Activated CD4-positive, alpha-beta T cell treated with anti-CD3 and anti-CD28 coated beads, Interleukin-2, amount 50 U/mL, for 16 hours (primary cell): ENCODE results near the gene CAPZB.

Experiments used
- DNase-seq: peaks from one replicate; pipeline ENCODE4 v3.0.0-alpha.2; 2020

Gene CAPZB

GRCh38 chr1:19342894-19343616, 142.3 kb downstream of the CAPZB start:
- DNase-seq, result no peak

- no peak for DNase-seq
Observed at GRCh38 chr1:19342062-19342750, 143.1 kb downstream of the CAPZB start.

DNA sequence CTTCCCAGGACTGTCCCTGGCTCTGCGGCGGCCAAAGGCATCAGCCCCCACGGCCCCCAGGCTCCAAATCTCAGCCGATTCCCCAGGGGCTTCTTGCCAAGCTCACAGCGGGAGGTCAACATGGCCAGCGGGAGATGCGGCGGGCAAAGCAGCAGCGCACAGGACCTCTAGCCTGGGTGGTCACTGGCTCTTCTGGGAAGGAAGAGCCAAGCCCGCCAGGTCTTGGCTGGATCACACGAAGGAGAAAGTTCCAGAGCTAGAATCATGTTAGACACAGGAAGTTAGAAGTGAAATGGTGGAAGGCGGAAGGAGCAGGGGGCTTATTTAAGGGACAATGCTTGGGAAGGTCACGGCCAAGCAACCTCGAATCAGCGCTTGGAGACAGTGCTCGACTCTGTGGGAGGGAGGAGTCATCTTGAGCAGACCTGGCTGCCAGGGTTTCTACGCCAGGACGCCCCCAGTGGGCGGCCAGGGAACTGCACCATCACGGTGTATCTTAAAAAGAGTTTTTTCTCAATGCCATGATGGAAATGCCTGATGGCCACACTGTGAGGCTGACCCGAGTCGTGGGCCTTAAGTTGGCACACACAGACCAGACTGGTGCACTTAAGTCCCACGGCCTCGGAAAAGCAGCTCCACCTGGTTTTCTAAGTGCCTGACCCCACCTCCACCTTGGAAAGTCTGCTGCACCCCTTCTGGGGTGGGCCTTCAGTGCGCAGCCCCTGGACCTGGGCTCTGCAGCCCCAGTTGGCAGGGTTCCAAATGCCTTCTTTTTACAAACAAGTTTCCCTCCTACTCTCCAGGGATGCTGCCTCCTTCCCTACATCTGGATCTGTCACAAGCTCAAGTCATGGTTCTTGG, 143.9 kb downstream of the CAPZB start:
- DNase-seq, result peak; percentile 80

DNA sequence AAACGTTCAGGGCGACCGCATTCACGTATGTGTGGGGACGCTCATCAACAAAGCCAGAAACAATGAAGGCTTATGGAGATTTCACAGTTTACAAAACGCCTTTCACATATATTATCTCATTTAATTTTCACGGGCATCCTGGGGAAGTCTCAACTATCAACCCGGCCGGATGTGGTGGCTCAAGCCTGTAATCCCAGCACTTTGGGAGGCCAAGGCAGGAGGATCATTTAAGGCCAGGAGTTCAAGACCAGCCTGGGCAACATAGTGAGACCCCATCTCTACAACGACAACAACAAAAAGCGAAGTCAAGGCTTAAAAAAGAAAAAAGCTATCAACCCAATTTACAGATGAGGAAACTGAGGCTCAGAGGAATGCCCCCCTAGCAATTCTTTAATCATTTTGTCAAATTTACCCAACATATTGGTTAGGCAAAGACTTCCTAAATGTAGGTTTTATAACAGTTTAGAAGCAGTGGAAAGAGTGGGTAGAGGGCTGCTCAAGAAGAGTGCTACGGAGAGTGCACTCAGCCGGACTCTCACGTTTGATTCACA, 144.9 kb downstream of the CAPZB start:
- DNase-seq, result no peak

- DNase-seq, result no peak
Observed at GRCh38 chr1:19339214-19339861, 146.0 kb downstream of the CAPZB start.

DNA sequence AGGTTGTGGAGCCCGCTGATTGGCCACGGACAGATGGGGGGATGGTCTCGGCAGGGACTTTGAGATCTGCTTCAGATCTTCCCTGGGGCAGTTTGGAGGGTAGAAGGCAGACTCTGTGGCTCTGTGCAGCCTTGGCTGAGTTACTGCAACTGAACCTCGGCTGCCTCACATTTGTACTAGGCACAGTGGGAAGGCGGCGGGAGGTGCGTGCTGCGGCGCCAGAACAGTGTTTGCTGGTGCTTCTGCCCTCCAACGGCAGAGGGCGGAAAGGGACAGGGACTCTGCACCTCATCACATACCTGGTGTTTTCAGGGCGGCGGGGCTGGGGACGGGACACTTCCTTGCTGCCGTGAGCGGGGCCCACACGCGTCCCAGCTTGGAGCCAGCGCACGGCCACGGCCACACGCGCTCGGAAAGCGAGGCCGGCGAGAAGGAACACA, 147.0 kb downstream of the CAPZB start:
- DNase-seq, result no peak

- DNase-seq, result no peak
Observed at GRCh38 chr1:19337289-19337688, 148.1 kb downstream of the CAPZB start.

- DNase-seq, result peak; percentile 26
Observed at GRCh38 chr1:19336543-19336942, 148.8 kb downstream of the CAPZB start.

DNA sequence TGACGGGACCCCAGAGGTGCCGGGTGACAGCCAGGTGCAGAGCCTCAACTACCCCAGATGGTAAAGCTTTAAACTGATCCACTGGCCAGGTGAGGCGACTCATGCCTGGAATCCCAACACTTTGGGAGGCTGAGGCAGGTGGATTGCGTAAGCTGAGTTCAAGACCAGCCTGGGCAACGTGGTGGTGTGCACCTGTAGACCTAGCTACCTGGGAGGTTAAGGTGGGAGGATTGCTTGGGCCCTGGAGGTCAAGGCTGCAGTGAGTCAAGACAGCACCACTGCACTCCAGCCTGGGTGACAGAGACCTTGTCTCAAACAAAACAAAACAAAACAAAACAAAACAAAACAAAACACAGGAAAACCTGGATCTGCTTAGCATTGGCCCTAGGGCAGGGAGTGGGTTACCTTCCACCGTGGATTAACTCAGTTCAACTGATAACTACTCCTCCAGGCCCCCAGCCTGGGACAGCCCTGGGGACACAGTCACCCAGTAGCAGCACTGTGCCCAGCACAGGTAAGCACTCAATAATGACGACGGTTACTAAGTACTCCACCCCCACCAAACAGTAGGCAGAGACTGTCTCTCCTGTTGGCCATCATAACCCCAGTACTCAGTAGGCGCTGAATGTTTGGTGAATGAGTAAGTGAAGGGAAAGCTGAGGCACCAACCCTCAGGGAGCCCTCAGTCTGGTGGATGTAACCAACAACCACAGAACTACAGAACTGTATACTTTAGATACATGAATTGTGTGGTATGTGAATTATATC, 151.6 kb downstream of the CAPZB start:
- no peak for DNase-seq

DNA sequence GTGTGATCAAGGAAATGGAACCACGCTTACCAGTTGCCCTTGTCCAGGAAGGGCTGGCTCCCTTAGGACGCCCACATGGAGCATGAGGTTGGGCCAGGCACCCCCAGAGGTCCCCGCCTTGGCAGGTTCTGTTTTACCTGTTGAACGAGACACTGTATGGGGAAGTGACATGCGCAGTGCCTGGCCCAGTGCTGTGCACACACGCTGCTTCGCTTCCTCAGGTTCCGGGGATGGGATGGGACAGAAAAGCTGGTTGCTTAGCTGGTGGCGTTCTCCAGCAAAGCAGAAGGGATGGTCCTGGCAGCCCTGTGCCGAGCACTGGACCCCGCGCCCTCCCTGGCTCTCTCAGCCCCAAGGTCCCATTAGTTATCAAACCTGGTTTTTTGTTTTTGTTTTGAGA, 152.5 kb downstream of the CAPZB start:
- no peak for DNase-seq

GRCh38 chr1:19331262-19331878, 154.0 kb downstream of the CAPZB start:
- DNase-seq, result no peak

- no peak for DNase-seq
Observed at GRCh38 chr1:19330449-19331135, 154.7 kb downstream of the CAPZB start.

DNA sequence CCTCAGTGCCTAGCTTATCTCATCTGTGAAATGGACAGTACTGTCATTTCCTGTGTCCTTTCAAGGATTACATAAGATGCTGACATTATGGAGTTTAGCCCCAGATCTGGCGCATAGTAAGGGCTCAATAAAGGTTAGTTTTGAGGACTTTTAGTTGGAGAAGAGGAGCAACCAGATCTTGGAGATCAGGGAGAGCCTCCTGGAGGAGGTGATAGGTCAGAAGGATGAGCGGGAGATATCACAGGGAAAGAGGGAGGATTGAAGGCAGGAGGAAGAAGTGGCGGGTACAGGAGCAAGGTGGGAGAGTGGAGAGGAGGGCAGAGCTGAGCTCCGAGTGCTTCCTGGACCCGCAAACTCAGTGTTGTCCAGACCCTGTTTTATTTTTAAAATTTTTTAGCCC, 155.7 kb downstream of the CAPZB start:
- DNase-seq, result no peak

DNA sequence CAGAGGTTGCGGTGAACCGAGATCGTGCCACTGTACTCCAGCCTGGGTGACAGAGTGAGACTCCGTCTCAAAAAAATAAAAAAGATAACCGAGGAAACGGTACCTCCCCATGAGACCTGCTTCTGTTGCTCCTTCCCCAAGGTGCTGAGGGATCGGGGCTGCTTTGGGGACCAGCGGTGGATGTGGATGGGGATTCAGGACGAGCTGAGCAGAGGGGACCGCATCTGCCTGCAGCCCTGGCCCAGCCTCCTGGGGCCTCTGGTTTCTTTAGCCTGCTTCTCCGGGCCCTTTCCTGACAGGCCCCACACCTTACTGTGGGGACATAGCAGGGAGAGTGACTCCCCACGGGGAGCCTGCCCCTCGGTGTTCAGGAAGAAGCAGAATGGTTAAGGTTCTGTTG, 156.2 kb downstream of the CAPZB start:
- no peak for DNase-seq

GRCh38 chr1:19328486-19328885, 156.9 kb downstream of the CAPZB start:
- DNase-seq, result no peak

DNA sequence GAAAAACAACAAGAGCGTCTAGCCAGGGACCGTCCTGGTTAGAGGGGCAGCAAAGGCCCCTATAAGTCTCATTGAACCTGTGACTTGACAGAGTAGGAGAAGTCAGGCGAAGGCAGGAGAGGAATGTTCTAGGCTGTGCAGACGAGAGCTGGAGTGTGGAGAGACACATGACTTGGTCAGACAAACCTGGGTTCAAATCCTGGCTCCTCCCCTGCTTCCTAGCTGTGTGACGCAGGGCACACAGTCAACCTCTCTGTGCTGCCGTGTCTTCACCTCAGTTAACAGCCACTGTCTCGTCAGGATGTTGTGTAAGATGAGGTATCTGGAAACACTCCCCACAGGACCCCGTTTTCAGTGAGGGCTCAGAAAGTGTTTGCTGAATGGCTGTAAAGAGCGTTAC, 157.6 kb downstream of the CAPZB start:
- DNase-seq, result no peak

- DNase-seq, result no peak
Observed at GRCh38 chr1:19327301-19327700, 158.0 kb downstream of the CAPZB start.

- DNase-seq, result no peak
Observed at GRCh38 chr1:19326748-19327065, 158.6 kb downstream of the CAPZB start.

GRCh38 chr1:19325958-19326747, 159.2 kb downstream of the CAPZB start:
- no peak for DNase-seq

DNA sequence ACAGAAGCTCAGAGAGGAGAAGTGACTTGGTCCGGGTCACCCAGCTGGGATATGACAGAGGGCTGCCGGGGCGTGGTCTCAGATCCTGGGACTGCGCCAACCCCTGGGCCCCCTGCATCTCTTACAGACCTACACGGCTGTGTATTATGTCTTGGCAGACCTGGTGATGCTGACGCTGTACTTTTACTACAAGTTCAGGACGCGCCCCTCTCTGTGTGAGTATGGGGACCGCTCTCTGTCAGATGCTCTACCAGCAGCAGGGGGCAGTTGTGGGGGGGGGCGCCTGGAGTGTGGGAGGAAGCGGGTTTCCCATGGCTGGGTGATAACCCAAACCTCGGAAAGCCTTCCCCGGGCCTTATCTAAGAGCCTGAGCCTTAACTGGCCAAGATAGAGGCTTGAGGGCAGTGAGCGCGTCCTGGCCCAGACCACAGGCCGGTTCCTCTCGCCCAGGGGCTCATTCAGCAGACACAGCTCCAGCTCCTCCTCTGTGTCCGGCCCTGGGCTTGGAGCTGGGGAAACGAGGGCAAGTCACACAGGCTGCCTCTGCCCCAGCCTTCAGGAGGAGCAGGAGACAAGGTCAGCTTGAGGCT, 159.9 kb downstream of the CAPZB start:
- no peak for DNase-seq
